GM20000 (cell line): ENCODE results near the gene SCYGR8.

Source experiments
- DNase-seq: peaks from one replicate; pipeline ENCODE4 v3.0.0; 2012; ENCODE audit warnings: low spot score
- CTCF ChIP-seq: IDR thresholded peaks from 2 replicates; pipeline ENCODE4 v1.5.1; 2012; ENCODE audit warnings: mild to moderate bottlenecking, control low read depth; ENCODE audit errors: extremely low read depth, missing control alignments

SCYGR8 gene

GRCh38 chr2:227745594-227745993 lies at the start of gene SCYGR8:
TSS of gene SCYGR8 (plus strand) at chr2:227745894. CDS start at chr2:227745894, 0 bp downstream.
- DNase-seq: no peak
- TF ChIP-seq CTCF: no peak

GRCh38 chr2:227696990-227697679 lies 48.6 kb upstream of the SCYGR8 start:
- TF ChIP-seq CTCF: no peak
- no peak for DNase-seq

GRCh38 chr2:227701556-227701955 lies 44.1 kb upstream of the SCYGR8 start:
- no peak for DNase-seq
- no peak for TF ChIP-seq CTCF

GRCh38 chr2:227703280-227703732 lies 42.4 kb upstream of the SCYGR8 start:
- no peak for TF ChIP-seq CTCF
- no peak for DNase-seq

- no peak for DNase-seq
Measured at GRCh38 chr2:227703961-227704360, 41.7 kb upstream of the SCYGR8 start.

GRCh38 chr2:227706859-227707258 lies 38.8 kb upstream of the SCYGR8 start:
- TF ChIP-seq CTCF: no peak
- DNase-seq: no peak

More at GRCh38 chr2:227703961-227704360, 41.7 kb upstream of the SCYGR8 start:
- no peak for TF ChIP-seq CTCF

GRCh38 chr2:227707390-227707789 lies 38.3 kb upstream of the SCYGR8 start:
- TF ChIP-seq CTCF: no peak
- no peak for DNase-seq
